H1 (cell line): Measurements from ENCODE around the gene SLC43A2. TPM values are rescaled to one million over a fixed set of nuclear protein-coding genes. Genes with fewer than 3 reads are reported as not detected.

Experiments used
- CTCF ChIA-PET: fragments of 300-600 bp; sonication (Branson Sonifier 250); formaldehyde crosslinking; loops from one replicate; lab custom pipeline; 2021; ENCODE audit not compliant: partially characterized antibody; lab: Charles Lee
- POLR2A ChIA-PET: fragments of 300-600 bp; sonication (Branson Sonifier 250); formaldehyde crosslinking; loops from one replicate; lab custom pipeline; 2021; ENCODE audit warnings: inconsistent platforms; ENCODE audit not compliant: partially characterized antibody; lab: Charles Lee
- DNase-seq, 2 experiments: peaks; one replicate each; pipeline versions ENCODE4 v3.0.0 to v3.0.0-alpha.2; 2010 to 2022; ENCODE audit warnings: low spot score in 2 of 2, low read depth in 1 of 2, mixed read lengths in 1 of 2
- FAIRE-seq: peaks from 2 replicates; lab custom pipeline; 2011; peaks lifted over from hg19 to GRCh38; lab: Jason Lieb, UNC
- H2AFZ ChIP-seq: 2 replicates; pipeline ENCODE4 v1.8.1; 2012; ENCODE audit warnings: low read length, inconsistent platforms
- H2AK5ac ChIP-seq: 2 replicates; pipeline ENCODE4 v1.6.1; 2013; ENCODE audit warnings: low read depth, low read length
- H2BK120ac ChIP-seq: replicated peaks from 2 replicates; pipeline ENCODE3; 2013; ENCODE audit warnings: low read depth, low read length, inconsistent platforms
- H2BK12ac ChIP-seq: 2 replicates; pipeline ENCODE4 v1.6.1; 2013; ENCODE audit warnings: low read depth, low read length
- H2BK15ac ChIP-seq: 2 replicates; pipeline ENCODE4 v1.6.1; 2013; ENCODE audit warnings: low read length
- H2BK20ac ChIP-seq: 2 replicates; pipeline ENCODE4 v1.6.1; 2013; ENCODE audit warnings: low read length
- H2BK5ac ChIP-seq: 2 replicates; pipeline ENCODE4 v1.6.1; 2013; ENCODE audit warnings: low read depth, low read length
- H3K14ac ChIP-seq: 2 replicates; pipeline ENCODE4 v1.6.1; 2013; ENCODE audit warnings: inconsistent platforms; ENCODE audit not compliant: insufficient read length
- H3K18ac ChIP-seq: 2 replicates; pipeline ENCODE4 v1.6.1; 2013; ENCODE audit warnings: low read length; ENCODE audit errors: extremely low read depth
- H3K23ac ChIP-seq: 2 replicates; pipeline ENCODE4 v1.6.1; 2013; ENCODE audit warnings: inconsistent platforms; ENCODE audit not compliant: insufficient read length
- H3K23me2 ChIP-seq: 2 replicates; pipeline ENCODE4 v1.6.1; 2013; ENCODE audit warnings: low read depth, low read length
- H3K27ac ChIP-seq: 2 replicates; pipeline ENCODE4 v1.6.1; 2011; ENCODE audit warnings: low read depth, low read length, inconsistent platforms
- H3K27me3 ChIP-seq, 4 experiments: replicated peaks in 1 of 4; 1 replicate in 1 of 4; 2 replicates in 3 of 4; pipeline versions ENCODE4 v1.6.1 to v1.8.1; 2011 to 2013; ENCODE audit warnings: low read length in 3 of 4, mild to moderate bottlenecking in 3 of 4, inconsistent platforms in 2 of 4, mixed read lengths in 2 of 4, moderate library complexity in 1 of 4; ENCODE audit not compliant: control insufficient read depth in 3 of 4, insufficient read depth in 3 of 4; ENCODE audit errors: extremely low read depth in 1 of 4
- H3K36me3 ChIP-seq, 4 experiments: 2 replicates each; pipeline versions ENCODE4 v1.6.1 to v1.8.1; 2011 to 2013; ENCODE audit warnings: mild to moderate bottlenecking in 4 of 4, low read length in 3 of 4, moderate library complexity in 2 of 4, control low read depth in 1 of 4, inconsistent platforms in 1 of 4; ENCODE audit not compliant: insufficient read depth in 4 of 4, control insufficient read depth in 2 of 4
- H3K4ac ChIP-seq: replicated peaks from 2 replicates; pipeline ENCODE3; 2013; ENCODE audit warnings: low read length, low read depth, mixed read lengths, inconsistent platforms; ENCODE audit not compliant: insufficient read length
- H3K4me1 ChIP-seq, 4 experiments: replicated peaks in 1 of 4; 1 replicate in 1 of 4; 2 replicates in 3 of 4; pipeline versions ENCODE4 v1.6.1 to v1.8.1; 2011 to 2013; ENCODE audit warnings: low read length in 3 of 4, inconsistent platforms in 2 of 4, mixed read lengths in 1 of 4; ENCODE audit not compliant: insufficient read depth in 4 of 4, control insufficient read depth in 3 of 4
- H3K4me2 ChIP-seq, 2 experiments: 2 replicates each; pipeline versions ENCODE4 v1.6.1 to v1.8.1; 2011 to 2013; ENCODE audit warnings: low read depth in 2 of 2, low read length in 2 of 2, control low read depth in 1 of 2, inconsistent platforms in 1 of 2, mild to moderate bottlenecking in 1 of 2; ENCODE audit not compliant: insufficient read depth in 1 of 2
- H3K4me3 ChIP-seq, 4 experiments: fragments of 200-600, 300-600 bp in 1 of 4; sonication (generic), shearing (Covaris generic), sonication (Bioruptor Twin) in 1 of 4; 2 replicates each; pipeline versions ENCODE4 v1.5.1 to v1.8.1; 2011 to 2016; ENCODE audit warnings: low read length in 4 of 4, low read depth in 3 of 4, control low read depth in 2 of 4, inconsistent platforms in 2 of 4, mild to moderate bottlenecking in 2 of 4, mixed read lengths in 1 of 4, moderate library complexity in 1 of 4; ENCODE audit not compliant: insufficient read depth in 2 of 4; ENCODE audit errors: extremely low read depth in 1 of 4
- H3K56ac ChIP-seq: replicated peaks from 2 replicates; pipeline ENCODE3; 2013; ENCODE audit warnings: low read depth, mild to moderate bottlenecking, mixed read lengths, low read length, inconsistent platforms; ENCODE audit not compliant: insufficient read length
- H3K79me1 ChIP-seq: 2 replicates; pipeline ENCODE4 v1.6.1; 2013; ENCODE audit warnings: low read depth, low read length, control low read depth
- H3K79me2 ChIP-seq, 2 experiments: 2 replicates each; pipeline versions ENCODE4 v1.6.1 to v1.8.1; 2012 to 2013; ENCODE audit warnings: low read length in 2 of 2, mild to moderate bottlenecking in 2 of 2, inconsistent platforms in 1 of 2; ENCODE audit not compliant: insufficient read depth in 2 of 2, control insufficient read depth in 1 of 2
- H3K9ac ChIP-seq, 4 experiments: replicated peaks in 1 of 4; 1 replicate in 1 of 4; 2 replicates in 3 of 4; pipeline versions ENCODE4 v1.6.1 to v1.8.1; 2011 to 2013; ENCODE audit warnings: low read depth in 3 of 4, low read length in 3 of 4, control low read depth in 2 of 4, mild to moderate bottlenecking in 2 of 4, moderate library complexity in 2 of 4, inconsistent platforms in 1 of 4; ENCODE audit errors: extremely low read depth in 1 of 4
- H3K9me3 ChIP-seq, 2 experiments: 2 replicates each; pipeline versions ENCODE4 v1.6.1 to v1.8.1; 2012 to 2013; ENCODE audit warnings: mild to moderate bottlenecking in 2 of 2, moderate library complexity in 2 of 2, control low read depth in 1 of 2, inconsistent platforms in 1 of 2, low read depth in 1 of 2, low read length in 1 of 2, mixed read lengths in 1 of 2; ENCODE audit not compliant: insufficient read depth in 2 of 2
- H4K20me1 ChIP-seq, 2 experiments: replicated peaks in 1 of 2; 2 replicates each; pipeline versions ENCODE3 to v1.8.1; 2011 to 2013; ENCODE audit warnings: inconsistent platforms in 2 of 2, low read length in 2 of 2, mild to moderate bottlenecking in 1 of 2; ENCODE audit not compliant: insufficient read depth in 2 of 2, control insufficient read depth in 1 of 2
- H4K5ac ChIP-seq: 2 replicates; pipeline ENCODE4 v1.6.1; 2013; ENCODE audit warnings: low read length, low read depth, mixed read lengths, inconsistent platforms; ENCODE audit not compliant: insufficient read length
- H4K8ac ChIP-seq: 2 replicates; pipeline ENCODE4 v1.8.0; 2013; ENCODE audit warnings: mild to moderate bottlenecking, moderate library complexity, low read length, inconsistent platforms; ENCODE audit not compliant: insufficient read depth; ENCODE audit errors: extremely low read depth
- H4K91ac ChIP-seq: replicated peaks from 2 replicates; pipeline ENCODE3; 2013; ENCODE audit warnings: low read length, mixed read lengths, inconsistent platforms; ENCODE audit not compliant: insufficient read length
- ASH2L ChIP-seq: fragments of 200-600, 300-600 bp; sonication (generic); IDR thresholded peaks from one replicate; pipeline ENCODE4 v1.7.1; 2017; ENCODE audit warnings: low read length
- BACH1 ChIP-seq: IDR thresholded peaks from 2 replicates; pipeline ENCODE4 v1.6.1; 2012; ENCODE audit warnings: low read length, improper control_type of control experiment
- CREB1 ChIP-seq: IDR thresholded peaks from 2 replicates; pipeline ENCODE4 v1.6.1; 2012; ENCODE audit warnings: inconsistent platforms
- CTBP2 ChIP-seq: IDR thresholded peaks from 2 replicates; pipeline ENCODE4 v1.7.0; 2011; ENCODE audit warnings: borderline replicate concordance, mild to moderate bottlenecking, moderate library complexity, mixed read lengths, low read length; ENCODE audit not compliant: insufficient read depth, insufficient read length
- EZH2 ChIP-seq: fragments of 200-600 bp; sonication (generic); IDR thresholded peaks from 2 replicates; pipeline ENCODE4 v1.7.1; 2012; ENCODE audit warnings: low read depth, mild to moderate bottlenecking, moderate library complexity, low read length, inconsistent platforms; ENCODE audit not compliant: severe bottlenecking
- POU5F1 ChIP-seq: IDR thresholded peaks from 2 replicates; pipeline ENCODE4 v1.6.1; 2011; ENCODE audit warnings: low read depth, mild to moderate bottlenecking, low read length, moderate library complexity
- SP4 ChIP-seq: IDR thresholded peaks from 2 replicates; pipeline ENCODE4 v1.6.1; 2012; ENCODE audit warnings: low read length, inconsistent platforms
- WGBS, 2 experiments: shearing (Covaris generic) in 1 of 2; methylation state at CpG; one replicate each; pipeline versions ENCODE4 v1.1.6 to v1.1.7; 2013 to 2015; ENCODE audit warnings: low lambda C conversion rate in 2 of 2, mixed read lengths in 2 of 2, inconsistent platforms in 1 of 2, low coverage in 1 of 2, missing lambda C conversion rate in 1 of 2; ENCODE audit not compliant: insufficient replicate concordance in 2 of 2, insufficient coverage in 1 of 2, insufficient read length in 1 of 2; ENCODE audit errors: extremely low coverage in 1 of 2, missing lambda C conversion rate in 1 of 2; 5-methylcytosine and 5-hydroxymethylcytosine counted together
- polyA plus RNA-seq, 7 experiments: library from polyadenylated mRNA; depleted of rRNA in 3 of 7; stranded (reverse) in 5 of 7; unstranded in 2 of 7; fragments of >200 nt in 5 of 7; fragments of 200-250 nt in 2 of 7; gene quantifications; 1 replicate in 5 of 7; 2 replicates in 1 of 7; 4 replicates in 1 of 7; pipeline versions ENCODE4 v1.2.1 to v1.2.3, GENCODE V29; 2011 to 2013; ENCODE audit warnings: missing spikeins in 2 of 7, mixed read lengths in 2 of 7
- total RNA-seq: library from RNA; stranded (reverse); fragmentation: NEBNext Ultra II Directional; extraction: Animal tissue kit (Norgen Biotek cat#: 25700); gene quantifications from 2 replicates; pipeline ENCODE4 v1.2.1, GENCODE V29; 2021
- TF ChIP-seq, protein P1 (sequence below): IDR thresholded peaks from 2 replicates; pipeline ENCODE4 v1.6.1; 2011; ENCODE audit warnings: low read length, improper control_type of control experiment

Gene SLC43A2
- total and polyA plus RNA-seq, 2 of the 8 experiments (the other 6 are each of a cell fraction or from before 2014, with no cell fraction given): 6.6 to 10.5 TPM

DNA sequence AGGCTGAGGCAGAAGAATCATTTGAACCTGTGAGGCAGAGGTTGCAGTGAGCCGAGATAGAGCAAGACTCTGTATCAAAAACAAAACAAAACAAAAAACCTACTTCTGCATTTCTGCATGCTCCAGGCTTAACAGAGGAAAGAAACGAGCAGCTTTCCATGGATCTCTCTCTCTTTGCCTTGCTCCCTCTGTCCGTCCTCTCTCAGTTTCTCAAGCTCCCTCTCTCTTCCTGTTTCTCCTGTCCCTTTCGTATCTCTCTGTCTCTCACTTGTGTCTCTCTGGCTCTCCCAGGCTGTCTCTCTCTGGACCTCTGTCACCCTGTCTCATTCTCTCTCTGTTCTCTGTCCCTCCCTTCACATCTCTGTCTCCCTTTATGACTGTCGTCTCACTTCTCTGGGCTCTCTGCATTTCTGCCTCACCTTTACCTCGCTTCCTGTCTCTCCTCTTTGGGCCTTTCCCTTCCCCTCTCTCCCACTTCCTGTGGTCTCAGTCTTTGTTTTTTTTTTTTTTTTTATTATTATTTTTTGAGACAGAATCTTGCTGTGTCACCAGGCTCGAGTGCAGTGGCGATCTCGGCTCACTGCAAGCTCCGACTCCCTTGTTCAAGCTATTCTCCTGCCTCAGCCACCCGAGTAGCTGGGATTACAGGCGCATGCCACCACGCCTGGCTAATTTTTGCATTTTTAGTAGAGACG, 62.0 kb downstream of the SLC43A2 start:
- H2AFZ ChIP-seq: peak overlapping the region; percentile 99
- H4K91ac ChIP-seq: no peak overlapping the region
- H2BK12ac ChIP-seq: peak overlapping the region; percentile 69; the same call in 1 of the 2 replicates
- CTCF ChIA-PET: interaction anchor here (0.8 to 1.3 kb wide), 2 partner anchors 64 to 82 kb away, joined by 3 to 6 read pairs; no protein-coding TSS in a partner anchor
- DNase-seq (no peak), FAIRE-seq (no peak)
- H4K20me1 ChIP-seq: peaks cover under 1% of the 10 kb centered on the region in 2 experiments
- POLR2A ChIA-PET: interaction anchor here (1.5 kb wide), 1 partner anchor 20 kb away, joined by 3 read pairs; no protein-coding TSS in a partner anchor
- H3K18ac ChIP-seq: no peak overlapping the region; the same call in 1 of the 2 replicates
- no peak overlapping the region for H3K23ac ChIP-seq
- H3K4me1 ChIP-seq: peaks cover 0 to 14% (median 5%) of the 10 kb centered on the region in 4 experiments; a peak in 5 of 7 replicates
- no peak overlapping the region for H3K4ac ChIP-seq
- 93% methylated on average over 14 of the region's 14 CpGs; no CpG with 5 or more reads in 1 of the 2 experiments for WGBS, 2 experiments
- H4K8ac ChIP-seq: no peak overlapping the region
- H2BK120ac ChIP-seq: no peak overlapping the region
- peaks cover 0 to 4% (median 0%) of the 10 kb centered on the region in 4 experiments; a peak in 1 of 7 replicates for H3K27me3 ChIP-seq
- no peaks in the 10 kb centered on the region for H3K9me3 ChIP-seq
- no peak overlapping the region for H2BK15ac ChIP-seq
- H2AK5ac ChIP-seq: no peak overlapping the region
- peaks cover under 1% of the 10 kb centered on the region; the same call in 1 of the 2 replicates for H3K23me2 ChIP-seq
- H2BK20ac ChIP-seq: peak overlapping the region; percentile 55; the same call in 1 of the 2 replicates
- no peak overlapping the region for H3K9ac ChIP-seq
- peaks cover 1% of the 10 kb centered on the region; the same call in 1 of the 2 replicates for H3K79me1 ChIP-seq
- H2BK5ac ChIP-seq: no peak overlapping the region; the same call in 1 of the 2 replicates
- H3K56ac ChIP-seq: no peak overlapping the region
- no peak overlapping the region for H3K4me3 ChIP-seq
- H4K5ac ChIP-seq: no peak overlapping the region
- no peaks in the 10 kb centered on the region for H3K36me3 ChIP-seq
- peaks cover 0 to 3% of the 10 kb centered on the region in 2 experiments; a peak in 1 of 4 replicates for H3K79me2 ChIP-seq
- H3K14ac ChIP-seq: no peak overlapping the region
- H3K4me2 ChIP-seq: no peak overlapping the region
- H3K27ac ChIP-seq: no peak overlapping the region
- TF ChIP-seq SP4 (no peak), ASH2L (no peak), CTBP2 (no peak), BACH1 (no peak), POU5F1 (no peak), CREB1 (no peak), EZH2 (no peak)
- TF ChIP-seq, protein P1, sequence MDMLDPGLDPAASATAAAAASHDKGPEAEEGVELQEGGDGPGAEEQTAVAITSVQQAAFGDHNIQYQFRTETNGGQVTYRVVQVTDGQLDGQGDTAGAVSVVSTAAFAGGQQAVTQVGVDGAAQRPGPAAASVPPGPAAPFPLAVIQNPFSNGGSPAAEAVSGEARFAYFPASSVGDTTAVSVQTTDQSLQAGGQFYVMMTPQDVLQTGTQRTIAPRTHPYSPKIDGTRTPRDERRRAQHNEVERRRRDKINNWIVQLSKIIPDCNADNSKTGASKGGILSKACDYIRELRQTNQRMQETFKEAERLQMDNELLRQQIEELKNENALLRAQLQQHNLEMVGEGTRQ: no peak
